ENCODE data around the gene MRPL36. TPM values are rescaled to one million over a fixed set of nuclear protein-coding genes. Genes with fewer than 3 reads are reported as not detected.

Gene MRPL36
- total and polyA plus RNA-seq, 2 of the 4 experiments (the other 2 are of a cell fraction): 85.9 to 103 TPM

GRCh38 chr5:1761453-1761755, 38.2 kb downstream of the MRPL36 start:
- Histone ChIP-seq H3K36me3 (ENCODE audit: control insufficient read depth, insufficient read depth, low read length) (no peaks in the 10 kb centered on the region), H3K4me2 (ENCODE audit: low read depth, low read length) (no peak overlapping the region), H3K9me3 (ENCODE audit: control insufficient read depth, insufficient read depth, low read length) (peaks cover 2% of the 10 kb centered on the region; the same call in 1 of the 2 replicates), H4K5ac (ENCODE audit: low read depth, low read length) (no peak overlapping the region), H2BK20ac (ENCODE audit: low read depth, low read length) (no peak overlapping the region), H2AFZ (replicated peaks; ENCODE audit: low read length, poor library complexity) (no peak overlapping the region), H3K79me1 (ENCODE audit: low read depth in 1 of 2, low read length in 2 of 2) (no peaks in the 10 kb centered on the region), H3K56ac (ENCODE audit: extremely low read depth, insufficient read depth, low read length) (no peak overlapping the region), H3K27me3 (ENCODE audit: control insufficient read depth, insufficient read depth, low read length) (peaks cover 7% of the 10 kb centered on the region; the same call in 1 of the 2 replicates), H3K18ac (ENCODE audit: low read depth, low read length) (no peak overlapping the region), H3K9me1 (ENCODE audit: insufficient read depth, low read length) (no peaks in the 10 kb centered on the region), H3K4me3 (ENCODE audit: insufficient read depth, low read depth, low read length) (no peak overlapping the region), H2AK5ac (ENCODE audit: low read depth, low read length) (no peak overlapping the region), H4K91ac (ENCODE audit: insufficient read depth, low read depth, low read length) (no peak overlapping the region), H2BK5ac (ENCODE audit: low read depth, low read length, poor library complexity, severe bottlenecking) (no peak overlapping the region), H3K4ac (ENCODE audit: low read depth, low read length) (no peak overlapping the region), H3K14ac (replicated peaks; ENCODE audit: low read depth, low read length) (no peak overlapping the region), H4K20me1 (ENCODE audit: insufficient read depth, low read length) (no peaks in the 10 kb centered on the region), H4K8ac (ENCODE audit: low read depth in 2 of 2, low read length in 2 of 2) (no peak overlapping the region), H2BK120ac (ENCODE audit: low read depth, low read length) (no peak overlapping the region), H3K9ac (ENCODE audit: low read depth, low read length) (no peak overlapping the region), H2BK15ac (ENCODE audit: low read depth, low read length) (no peak overlapping the region), H2AK9ac (replicated peaks; ENCODE audit: low read depth, low read length, poor library complexity) (no peak overlapping the region), H3K23ac (ENCODE audit: low read depth, low read length) (no peak overlapping the region), H3K4me1 (ENCODE audit: control insufficient read depth, insufficient read depth, low read length) (peaks cover 3% of the 10 kb centered on the region; the same call in 1 of the 2 replicates), H3K27ac (ENCODE audit: insufficient read depth, low read length) (no peak overlapping the region)
- ChIA-PET CTCF (interaction anchor here (1.0 kb wide), 1 partner anchor 10 kb away, joined by 5 read pairs; no protein-coding TSS in a partner anchor), POLR2A (ENCODE audit: unreplicated experiment) (no interaction called here)
- DNase-seq (no peak), ATAC-seq (ENCODE audit: low read depth) (no peak)
- no TSS peak for BruUV-seq (replicated peaks)
- 70% methylated on average over 3 of the region's 11 CpGs; no CpG with 5 or more reads in 1 of the 2 experiments for WGBS, 2 experiments (ENCODE audit: extremely low coverage in 2 of 2, insufficient read length in 1 of 2)
- in situ Hi-C loops (cut with MboI; ENCODE audit: low sequenced_read_pairs) (no loop called here), dilution Hi-C loops (cut with HindIII; ENCODE audit: low sequenced_read_pairs, unreplicated experiment) (no loop called here), intact Hi-C loops (cut with micrococcal nuclease) (loop anchor here (5.0 kb wide), 1 partner anchor 1841 kb away; no protein-coding TSS in a partner anchor)
- TF ChIP-seq CEBPB (IDR thresholded peaks at IDR 0.05; ENCODE audit: low read depth, low read length): no peak
- TF ChIP-seq ELK1 (IDR thresholded peaks at IDR 0.05; ENCODE audit: borderline replicate concordance, low read depth, low read length): no peak
- no peak for TF ChIP-seq MAZ (IDR thresholded peaks at IDR 0.05; ENCODE audit: borderline replicate concordance, low read depth, low read length)
- no peak for TF ChIP-seq POLR2A (IDR thresholded peaks at IDR 0.05; ENCODE audit: low read depth, low read length)
- no peak for TF ChIP-seq NFE2L2 (IDR thresholded peaks at IDR 0.05; ENCODE audit: low read depth, low read length)
- no peak for TF ChIP-seq CTCF (conservative IDR thresholded peaks at IDR 0.05; ENCODE audit: low read depth, low read length)
- TF ChIP-seq MAFK (IDR thresholded peaks at IDR 0.05; ENCODE audit: low read depth, low read length): no peak
- no peak for TF ChIP-seq SMC3 (IDR thresholded peaks at IDR 0.05; ENCODE audit: low read depth, low read length)
- TF ChIP-seq FOS (IDR thresholded peaks at IDR 0.05; ENCODE audit: low read depth, low read length): no peak
- no peak for TF ChIP-seq RFX5 (IDR thresholded peaks at IDR 0.05; ENCODE audit: low read depth, low read length)
- no peak for TF ChIP-seq MXI1 (IDR thresholded peaks at IDR 0.05; ENCODE audit: borderline replicate concordance, low read depth, low read length)
- no peak for TF ChIP-seq RAD21 (IDR thresholded peaks at IDR 0.05; ENCODE audit: low read length)
- no peak for TF ChIP-seq CHD1 (IDR thresholded peaks at IDR 0.05; ENCODE audit: low read depth, low read length)
- TF ChIP-seq USF2 (IDR thresholded peaks at IDR 0.05; ENCODE audit: low read depth, low read length): no peak

Measured in IMR-90 (cell line).